ENCODE results near the gene MOB1A.
"Not testable (repeated sequence)": the region's sequence is repeated elsewhere in the genome, so short reads cannot be mapped to it uniquely, and the experiment has no call there.

MOB1A gene

DNA sequence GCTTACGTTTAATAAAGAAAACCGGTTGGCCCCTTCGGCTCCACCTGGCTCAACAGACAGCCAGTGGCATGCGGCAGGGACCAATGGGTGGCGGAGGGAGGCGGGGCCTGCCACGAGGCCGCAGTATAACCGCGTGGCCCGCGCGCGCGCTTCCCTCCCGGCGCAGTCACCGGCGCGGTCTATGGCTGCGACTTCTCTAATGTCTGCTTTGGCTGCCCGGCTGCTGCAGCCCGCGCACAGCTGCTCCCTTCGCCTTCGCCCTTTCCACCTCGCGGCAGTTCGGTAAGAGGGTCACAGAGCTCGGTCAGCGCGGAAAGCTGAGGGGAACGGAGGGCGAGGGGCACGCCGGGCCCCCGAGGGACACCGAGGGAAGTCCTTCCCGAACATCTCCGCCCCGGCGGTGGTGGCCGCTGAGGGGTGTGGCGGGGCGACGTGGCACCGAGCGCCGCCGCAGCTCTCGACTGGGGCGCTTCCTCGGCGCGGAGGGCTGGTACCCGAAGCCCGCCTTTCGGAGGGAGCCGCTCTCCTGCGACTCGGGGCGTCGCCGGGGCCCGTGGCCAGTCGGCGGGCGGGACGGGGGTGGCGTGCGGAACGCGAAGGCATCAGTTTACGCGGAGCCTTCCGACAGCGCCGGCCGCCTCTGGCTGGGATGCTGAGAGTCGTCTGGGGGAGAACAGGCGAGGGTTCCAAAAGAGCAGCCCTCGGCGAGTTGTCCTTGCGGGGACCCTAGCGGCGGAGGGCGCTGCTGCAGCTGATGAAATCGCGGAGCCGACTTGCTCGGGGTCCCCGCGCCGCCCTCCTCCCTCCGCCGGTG lies 20.0 kb upstream of the MOB1A start, which contains the start of gene MTHFD2:
TSS of gene MTHFD2 (plus strand) at position 155 of the 814 bp plus-strand sequence. CDS start at position 182, 27 bp downstream.
- peak; percentile 68 to 95 for DNase-seq

DNA sequence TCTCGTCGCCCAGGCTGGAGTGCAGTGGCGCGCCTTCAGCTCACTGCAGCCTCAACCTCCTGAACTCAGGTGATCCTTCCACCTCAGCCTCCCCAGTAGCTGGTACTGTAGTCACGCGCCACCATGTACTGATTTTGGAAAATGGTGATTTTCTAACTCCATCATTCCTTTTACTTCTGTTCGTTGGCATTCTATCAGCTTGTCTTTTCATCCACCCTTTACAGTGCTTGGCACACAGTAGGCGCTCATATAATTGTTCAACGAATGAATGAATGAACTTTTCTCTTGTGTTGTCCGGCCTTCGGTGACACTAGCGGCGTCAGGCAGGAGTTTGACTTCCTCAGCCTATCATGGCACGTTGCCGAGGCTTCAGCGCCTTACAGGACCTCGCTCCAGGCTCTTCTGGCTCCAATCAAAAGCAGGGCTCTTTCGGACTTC lies 19.4 kb upstream of the MOB1A start:
- peak in 1 of 2 experiments; percentile 96 for DNase-seq

DNA sequence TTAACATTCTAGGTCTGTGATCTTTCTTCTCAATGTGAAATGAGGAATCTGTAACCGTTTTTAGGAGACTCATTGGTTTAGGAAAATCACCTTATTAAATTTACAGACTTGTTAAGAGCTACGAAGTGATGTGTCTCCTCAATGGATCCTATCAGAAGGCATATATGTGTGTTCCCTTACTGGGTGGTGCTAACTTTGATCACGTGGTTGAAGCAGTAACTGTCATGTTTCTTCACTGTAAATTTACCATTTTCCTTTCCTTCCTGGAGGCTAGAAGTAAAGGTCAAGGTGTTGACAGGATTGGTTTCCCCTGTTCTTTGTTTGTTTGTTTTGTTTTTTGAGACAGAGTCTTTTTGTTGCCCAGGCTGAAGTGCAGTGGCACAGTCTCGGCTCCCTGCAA lies 18.4 kb upstream of the MOB1A start:
- no peak for DNase-seq

DNA sequence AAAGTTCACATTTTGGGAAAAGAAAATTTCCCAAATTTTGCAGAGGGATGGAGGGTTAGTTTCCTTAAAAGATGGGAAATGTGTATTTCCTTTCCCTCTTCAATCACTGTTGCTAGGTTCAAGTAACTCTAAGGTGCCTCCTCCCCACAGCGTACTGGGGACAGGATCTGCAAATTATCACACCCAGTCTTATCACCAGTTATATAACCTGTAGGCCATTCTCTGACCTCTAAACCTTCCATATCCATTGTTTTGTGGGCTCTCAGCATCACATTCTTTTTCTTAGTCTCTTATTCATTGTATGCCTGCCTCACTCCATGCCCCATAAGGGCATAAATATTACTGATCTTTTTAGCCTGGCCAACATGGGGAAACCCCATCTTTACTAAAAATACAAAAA lies 16.1 kb upstream of the MOB1A start:
- no peak for DNase-seq

DNA sequence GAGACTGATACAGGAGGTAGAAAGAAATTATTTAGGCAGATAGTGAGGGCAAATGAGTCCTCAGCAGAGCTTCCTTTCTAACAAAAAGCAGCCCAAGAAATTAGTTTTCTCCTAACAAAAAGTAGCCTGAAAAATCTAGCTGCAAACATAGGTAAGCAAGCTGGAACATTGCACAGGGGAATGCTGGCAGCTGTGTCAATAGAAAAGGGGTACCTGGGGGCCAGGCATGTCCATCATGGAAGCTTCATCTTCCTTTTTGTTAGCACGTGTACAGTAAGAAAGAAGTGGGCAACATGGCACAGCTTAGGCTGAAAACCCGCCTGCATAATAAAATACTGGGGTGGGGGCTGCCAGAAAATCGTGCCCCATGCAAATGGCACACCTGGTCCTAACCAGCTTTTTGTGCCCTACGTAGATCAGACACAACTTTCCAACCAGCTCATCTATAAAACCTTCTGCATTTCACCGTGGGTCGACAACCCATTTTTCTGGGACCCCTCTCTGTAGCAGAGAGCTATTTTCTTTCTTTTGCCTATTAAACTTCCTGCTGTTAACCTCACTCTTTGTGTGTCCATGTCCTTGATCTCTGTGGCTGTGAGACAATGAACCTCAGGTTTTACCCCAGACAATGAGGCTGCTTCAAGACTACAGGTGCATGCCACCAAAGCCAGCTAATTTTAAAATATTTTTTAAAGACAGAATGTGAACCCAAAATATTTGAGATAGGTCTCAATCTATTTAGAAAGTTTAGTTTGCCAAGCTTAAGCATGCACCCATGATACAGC lies 13.1 kb upstream of the MOB1A start:
- DNase-seq, result no peak

DNA sequence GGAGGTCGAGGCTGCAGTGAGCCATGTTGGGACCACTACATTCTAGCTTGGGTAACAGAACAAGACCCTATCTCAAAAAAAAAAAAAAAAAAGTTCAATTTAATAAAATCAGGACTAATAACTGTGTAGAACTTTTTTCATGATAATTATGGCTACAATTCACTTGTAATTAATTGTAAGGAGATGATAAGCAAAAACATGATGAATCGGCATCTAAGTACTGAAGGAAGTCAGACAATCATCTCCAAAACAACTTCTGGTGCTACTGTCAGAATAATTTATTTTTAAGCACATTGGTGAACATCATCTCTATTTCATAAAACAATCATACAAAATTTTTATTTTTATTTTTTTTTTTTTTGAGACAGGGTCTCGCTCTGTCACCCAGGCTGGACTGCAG lies 10.0 kb upstream of the MOB1A start:
- DNase-seq, result no peak

DNA sequence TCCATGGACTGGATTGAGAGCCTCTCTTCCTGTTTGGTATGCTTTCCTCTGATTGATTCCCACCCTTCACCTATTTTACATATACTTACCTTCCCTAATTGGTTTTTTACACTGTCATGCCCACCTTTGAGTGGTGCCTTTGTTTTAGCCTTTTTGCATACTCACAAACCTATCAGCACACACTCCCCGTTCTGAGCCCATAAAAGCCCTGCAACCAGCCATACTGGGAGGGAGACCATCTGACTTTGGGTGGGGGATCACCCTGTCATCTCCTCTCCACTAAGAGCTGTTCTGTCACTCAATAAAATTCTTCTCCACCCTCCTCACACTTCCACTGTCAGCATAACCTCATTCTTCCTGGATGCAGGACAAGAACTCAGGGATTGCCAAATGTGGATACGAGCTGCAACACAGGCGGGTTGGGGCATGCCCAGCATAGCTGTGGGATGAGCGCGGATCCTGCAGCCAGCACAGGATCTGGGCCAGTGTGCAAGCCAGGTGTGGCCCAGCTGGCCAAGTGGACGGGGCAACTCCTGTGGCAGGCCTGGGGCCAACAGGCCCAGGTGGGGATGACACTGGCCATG lies 9.4 kb upstream of the MOB1A start:
- DNase-seq, result no peak

DNA sequence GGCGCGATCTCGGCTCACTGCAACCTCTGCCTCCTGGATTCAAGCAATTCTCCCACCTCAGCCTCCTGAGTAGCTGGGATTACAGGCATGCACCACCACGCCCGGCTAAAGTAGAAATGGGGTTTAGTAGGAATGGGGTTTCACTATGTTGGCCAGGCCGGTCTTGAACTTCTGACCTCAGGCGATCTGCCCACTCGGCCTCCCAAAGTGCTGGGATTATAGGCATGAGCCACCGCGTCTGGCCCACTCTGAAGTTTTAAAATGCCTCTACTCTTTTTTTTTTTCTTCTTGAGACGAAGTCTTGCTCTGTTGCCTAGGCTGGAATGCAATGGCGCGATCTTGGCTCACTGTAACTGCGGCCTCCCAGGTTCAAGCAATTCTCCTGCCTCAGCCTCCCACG lies 8.0 kb upstream of the MOB1A start:
- DNase-seq, result not testable (repeated sequence)

DNA sequence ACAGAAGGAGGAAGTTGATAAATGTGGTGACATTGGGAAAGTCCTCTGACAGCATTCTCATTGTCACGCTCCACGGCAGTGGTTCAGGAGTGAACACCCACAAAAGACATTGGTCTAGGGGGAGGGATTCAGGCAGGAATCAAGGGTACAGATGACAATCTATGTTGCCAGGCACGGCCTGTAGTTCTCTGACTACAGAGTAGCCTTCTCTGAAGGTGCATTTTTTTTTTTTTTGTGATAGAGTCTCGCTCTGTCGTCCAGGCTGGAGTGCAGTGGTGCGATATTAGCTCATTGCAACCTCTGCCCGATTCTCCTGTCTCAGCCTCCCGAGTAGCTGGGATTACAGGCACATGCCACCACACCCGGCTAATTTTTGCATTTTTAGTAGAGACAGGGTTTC lies 7.4 kb upstream of the MOB1A start:
- DNase-seq, result peak; percentile 95 to 98

DNA sequence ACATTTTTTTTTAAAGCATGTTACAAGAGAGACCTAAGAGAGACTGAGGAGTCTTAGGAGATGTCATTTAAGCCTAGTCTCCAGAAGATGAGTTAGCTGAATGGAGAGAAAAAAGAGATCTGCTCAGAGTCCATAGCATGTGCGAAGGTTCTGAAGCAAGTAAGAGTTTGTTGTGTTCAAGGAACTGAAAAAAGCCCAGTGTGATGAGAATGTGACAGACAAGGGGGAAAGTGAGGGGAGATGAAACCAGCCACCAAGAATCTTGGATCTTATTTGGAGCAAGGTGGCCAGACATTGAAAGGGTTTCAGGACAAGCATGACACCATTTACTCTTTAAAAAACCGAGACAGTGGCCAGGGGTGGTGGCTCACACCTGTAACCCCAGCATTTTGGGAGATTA lies 5.2 kb upstream of the MOB1A start:
- no peak for DNase-seq

DNA sequence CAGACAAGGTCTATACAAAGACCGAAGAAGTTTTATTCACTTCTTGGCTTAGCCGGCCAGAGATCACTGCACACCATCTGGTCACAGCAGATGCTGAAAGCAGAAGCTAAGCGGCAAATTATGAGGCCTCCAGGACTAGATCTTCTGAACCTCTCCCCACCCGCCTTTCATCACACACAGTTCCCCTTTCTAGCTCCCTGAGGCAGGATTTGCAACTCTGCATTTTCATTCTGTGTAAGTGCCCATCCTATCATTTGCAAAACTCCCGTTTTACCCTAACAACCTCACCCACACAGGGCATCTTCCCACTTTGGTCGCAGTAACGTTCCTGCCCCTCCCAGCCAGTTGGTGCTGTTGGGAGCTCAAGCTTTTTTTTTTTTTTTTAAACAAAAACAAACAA lies 3.1 kb upstream of the MOB1A start:
- DNase-seq, result peak; percentile 95 to 98

DNA sequence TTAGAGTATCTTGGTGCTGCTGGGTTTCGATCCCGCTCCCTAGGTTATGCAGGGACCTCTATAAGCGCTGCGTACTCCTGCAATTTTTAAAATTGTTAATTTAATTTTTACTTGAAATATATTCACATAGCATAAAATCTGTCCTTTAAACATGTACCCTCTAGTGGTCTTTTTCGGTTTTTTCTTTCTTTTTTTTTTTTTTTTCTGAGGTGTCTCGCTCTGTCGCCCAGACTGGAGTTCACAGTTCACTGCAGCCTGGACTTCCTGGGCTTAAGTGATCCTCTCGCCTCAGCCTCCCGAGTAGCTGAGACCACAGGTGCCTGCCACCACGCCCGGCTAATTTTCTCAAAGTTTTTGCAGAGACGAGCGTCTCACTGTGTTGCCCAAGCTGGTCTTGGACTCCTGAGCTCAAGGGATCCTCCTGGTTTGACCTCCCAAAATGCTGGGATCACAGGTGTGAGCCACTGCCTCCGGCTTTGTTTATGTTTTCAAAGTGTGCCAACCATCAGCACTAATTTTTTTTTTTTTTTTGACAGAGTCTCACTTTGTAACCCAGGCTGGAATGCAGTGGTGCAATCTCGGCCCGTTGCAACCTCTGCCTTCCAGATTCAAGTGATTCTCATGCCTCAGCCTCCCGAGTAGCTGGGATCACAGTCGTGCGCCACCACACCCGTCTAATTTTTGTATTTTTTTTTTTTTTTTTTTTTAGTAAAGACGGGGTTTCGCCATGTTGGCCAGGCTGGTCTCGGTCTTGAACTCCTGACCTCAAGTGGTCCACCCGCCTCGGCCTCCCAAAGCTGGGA lies 585 bp upstream of the MOB1A start:
- no peak for DNase-seq

DNA sequence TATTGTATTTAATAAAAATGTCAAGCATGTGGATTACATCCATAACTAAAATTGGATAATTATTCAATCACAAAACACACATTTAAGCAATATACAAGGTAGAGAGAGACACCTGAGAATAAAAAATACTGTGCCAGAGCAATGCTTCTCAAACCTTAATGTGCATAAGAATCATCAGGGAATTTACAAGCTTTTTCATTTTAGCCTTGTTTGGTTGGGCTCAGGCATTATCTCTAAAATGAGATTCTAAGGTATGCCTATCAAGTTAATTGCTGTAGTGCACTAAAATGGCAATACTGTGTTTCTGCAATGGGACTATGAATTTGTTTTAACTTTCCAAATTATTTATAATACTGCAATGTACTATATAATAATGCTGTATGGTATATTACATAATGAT lies 983 bp downstream of the MOB1A start:
- DNase-seq, result no peak

DNA sequence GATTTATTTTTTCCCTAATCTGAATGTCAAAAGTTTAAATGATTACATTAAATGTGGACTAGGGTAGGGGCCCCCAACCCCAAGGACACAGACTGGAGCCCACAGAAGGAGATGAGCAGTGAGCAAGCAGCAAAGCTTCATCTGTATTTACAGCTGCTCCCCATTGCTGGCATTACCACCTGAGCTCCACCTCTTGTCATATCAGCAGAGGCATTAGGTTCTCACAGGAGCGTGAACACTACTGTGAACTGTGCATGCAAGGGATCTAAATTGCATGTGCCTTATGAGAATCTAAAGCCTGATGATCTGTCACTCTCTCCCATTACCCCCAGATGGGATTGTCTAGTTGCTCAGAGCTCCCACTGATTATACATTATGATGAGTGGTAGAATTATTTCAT lies 3.8 kb downstream of the MOB1A start:
- DNase-seq, result no peak

DNA sequence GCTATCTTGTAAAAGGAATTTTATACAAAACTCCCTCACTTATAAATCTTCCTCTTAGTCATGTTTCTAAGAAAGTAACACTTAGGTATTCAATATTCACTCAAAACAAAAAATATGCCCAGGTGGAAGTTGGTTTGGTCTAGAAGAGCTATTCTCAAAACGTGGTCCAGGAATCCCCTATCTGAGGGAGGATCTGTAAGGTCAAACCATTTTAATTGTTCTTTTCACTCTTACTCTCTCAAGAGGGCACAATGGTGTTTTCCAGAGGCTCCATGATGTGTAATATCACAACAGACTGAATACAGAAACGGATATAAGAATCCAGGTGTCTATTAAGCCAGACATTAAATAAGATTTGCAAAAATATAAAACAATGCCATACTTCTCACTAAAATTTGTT lies 9.9 kb downstream of the MOB1A start:
- DNase-seq, result no peak

DNA sequence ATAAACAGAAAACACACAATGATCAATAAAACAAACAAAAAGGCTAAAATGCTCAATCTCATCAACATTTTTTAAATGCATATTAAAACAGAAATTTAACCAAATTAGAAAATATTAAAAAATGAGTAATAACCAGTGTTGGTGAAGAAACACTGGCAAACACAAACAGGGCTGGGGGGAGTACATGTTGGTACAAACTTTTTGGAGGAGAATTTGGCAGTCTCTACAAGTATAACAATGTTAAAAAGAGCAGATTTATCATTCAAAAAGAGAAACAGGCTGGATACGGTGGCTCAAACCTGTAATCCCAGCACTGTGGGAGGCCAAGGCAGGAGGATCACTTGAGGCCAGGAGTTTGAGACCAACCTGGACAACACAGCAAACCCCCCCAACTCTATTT lies 13.9 kb downstream of the MOB1A start:
- no peak for DNase-seq

DNA sequence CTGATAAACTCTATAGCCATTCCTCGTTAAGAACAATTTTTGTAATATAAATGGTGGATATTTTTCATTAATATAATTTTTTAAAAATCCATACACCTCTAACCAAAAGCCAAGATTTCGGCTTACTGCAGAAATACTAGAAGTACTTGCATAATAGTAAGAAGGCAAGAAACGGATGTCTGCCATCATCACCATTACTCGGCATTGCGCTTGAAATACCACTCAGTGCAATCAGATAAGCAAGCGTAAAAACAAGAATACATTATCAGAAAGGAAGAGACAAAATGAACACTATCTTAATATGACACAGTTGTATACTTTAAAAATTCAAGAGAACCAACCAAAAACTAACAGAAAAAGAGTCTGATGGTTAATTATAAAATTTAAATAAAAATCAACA lies 15.7 kb downstream of the MOB1A start:
- no peak for DNase-seq

DNA sequence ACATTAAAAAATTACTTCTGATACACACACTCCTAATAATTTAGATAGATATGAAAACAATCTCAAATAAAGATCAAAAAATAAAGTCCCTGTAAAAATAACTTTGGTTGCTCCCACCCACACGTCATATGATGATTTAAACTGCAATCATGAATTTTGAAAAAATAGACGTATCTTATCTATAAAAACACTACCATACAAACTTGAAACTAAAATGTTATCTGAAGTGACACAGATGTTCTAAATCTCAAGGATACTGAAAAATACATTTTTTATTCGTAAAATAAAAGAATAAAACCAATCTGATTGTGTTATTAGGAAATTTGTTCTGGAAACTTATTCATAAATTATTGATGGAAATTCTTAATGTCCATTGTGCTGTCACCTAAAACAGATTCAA lies 22.8 kb downstream of the MOB1A start:
- DNase-seq, result no peak

DNA sequence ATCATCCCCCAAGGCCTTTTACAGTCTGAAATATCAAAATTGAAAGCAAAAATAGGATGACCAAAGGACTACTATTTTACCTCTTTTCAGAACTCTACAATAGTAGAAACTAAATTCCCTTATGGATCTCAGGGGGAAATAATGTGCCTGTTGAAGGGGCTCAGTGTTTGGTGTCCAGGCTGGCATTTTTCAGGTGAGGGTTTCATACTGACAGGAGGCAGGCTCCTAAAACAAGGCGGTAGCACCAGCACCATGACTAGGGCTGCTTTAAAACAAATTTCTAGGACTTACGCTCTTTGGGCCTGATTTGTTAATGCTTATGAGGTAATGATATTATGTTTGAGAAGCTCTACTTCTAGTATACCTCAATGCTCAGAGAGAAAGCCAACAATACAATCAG lies 25.7 kb downstream of the MOB1A start:
- no peak for DNase-seq

DNA sequence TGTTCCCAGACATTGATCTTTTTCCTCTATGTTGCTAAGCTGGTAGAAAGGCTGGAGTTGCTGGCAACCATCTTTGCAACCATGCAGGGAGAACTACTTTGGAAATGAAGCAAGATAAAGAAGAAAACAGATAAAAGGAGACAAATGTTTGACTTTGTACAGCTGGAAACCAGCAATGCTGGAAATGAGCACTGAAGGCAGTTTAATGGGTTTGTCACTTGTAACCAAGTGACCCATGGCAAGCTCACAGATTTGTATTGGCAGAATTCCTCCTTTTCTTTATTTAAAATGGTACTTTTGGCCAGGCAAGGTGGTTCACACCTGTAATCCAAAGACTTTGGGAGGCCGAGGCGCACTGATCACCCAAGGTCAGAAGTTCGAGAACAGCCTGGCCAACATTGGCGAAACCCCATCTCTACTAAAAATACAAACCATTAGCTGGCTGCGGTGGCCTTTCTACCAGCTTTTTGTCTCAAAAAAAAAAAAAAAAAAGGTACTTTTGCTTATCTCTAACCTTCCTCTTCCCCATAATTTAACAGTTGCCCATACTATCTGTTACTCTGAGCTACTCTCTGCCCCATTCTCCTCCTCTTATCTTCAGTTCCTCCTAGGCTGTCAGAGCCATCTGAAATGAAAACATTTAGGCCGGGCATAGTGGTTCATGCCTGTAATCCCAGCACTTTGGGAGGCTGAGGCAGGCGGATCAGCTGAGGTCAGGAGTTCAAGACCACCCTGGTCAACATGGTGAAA lies 28.9 kb downstream of the MOB1A start:
- DNase-seq, result no peak

DNA sequence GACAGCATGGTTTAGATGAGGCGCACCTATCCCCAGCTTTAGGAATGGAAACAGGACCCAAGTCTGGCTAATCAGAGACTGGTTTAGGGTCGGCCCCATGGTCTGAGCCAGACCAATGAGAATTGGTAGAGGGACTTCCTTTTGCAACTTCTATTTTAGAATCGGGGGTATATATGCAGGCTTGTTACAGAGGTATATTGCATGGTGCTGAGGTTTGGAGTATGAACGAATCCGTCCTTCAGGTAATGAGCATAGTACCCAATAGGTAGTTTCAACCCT lies 29.5 kb downstream of the MOB1A start:
- no peak for DNase-seq

DNA sequence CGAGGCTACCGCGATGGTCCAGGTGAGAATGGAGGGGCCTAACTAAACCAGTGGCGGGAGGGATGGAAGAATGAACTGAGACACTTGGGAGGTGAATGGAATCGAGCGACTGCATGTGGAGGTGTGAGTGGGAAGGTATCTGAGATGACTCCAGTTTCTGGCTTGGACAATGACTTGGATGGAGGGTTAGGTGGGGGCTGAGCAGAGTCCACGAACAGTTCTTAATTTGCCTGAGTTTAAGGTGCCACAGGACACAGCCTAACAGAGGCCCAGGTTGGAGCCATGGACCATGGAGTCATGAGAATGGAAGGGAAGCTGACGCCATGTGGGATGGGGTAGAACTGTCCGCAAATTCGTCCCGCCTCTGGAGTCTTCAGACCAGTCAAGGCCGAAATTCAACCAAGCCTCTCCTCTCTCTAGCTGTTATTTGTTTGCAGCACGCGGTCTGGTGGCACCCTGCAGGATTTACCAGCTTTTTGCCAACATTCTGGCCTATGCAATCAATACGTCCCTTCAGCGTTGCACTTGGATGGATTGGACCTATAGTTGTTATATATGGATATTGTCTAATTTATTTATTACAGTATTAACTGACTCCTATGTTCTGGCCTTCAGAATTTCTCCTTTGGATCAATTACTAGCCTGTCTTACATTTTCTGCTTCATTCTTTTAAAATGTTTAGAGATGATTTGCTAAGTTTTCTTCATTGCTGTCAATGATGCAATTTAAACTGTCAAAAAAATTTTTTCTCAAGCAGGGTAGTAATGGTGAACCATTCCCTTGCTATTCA lies 30.0 kb downstream of the MOB1A start:
- no peak for DNase-seq

Data from AML-193 (cell line).